SU-DHL-6 (cell line): Measurements from ENCODE around the gene SPATA32.

Experiments
- EZH2phosphoT487 ChIP-seq: fragments of 200-600 bp; sonication (generic), shearing (Covaris generic); conservative IDR thresholded peaks from 2 replicates; pipeline ENCODE4 v1.6.1; 2018; ENCODE audit warnings: mild to moderate bottlenecking, antibody characterized with exemption, low read length, moderate library complexity, mixed read lengths
- TF ChIP-seq, protein P1 (sequence below): fragments of 200-600 bp; sonication (generic); IDR thresholded peaks from one replicate; pipeline ENCODE4 v1.5.1; 2017; ENCODE audit warnings: antibody characterized with exemption, mild to moderate bottlenecking, low read length, moderate library complexity; ENCODE audit not compliant: insufficient read depth, poor library complexity, severe bottlenecking

DNA sequence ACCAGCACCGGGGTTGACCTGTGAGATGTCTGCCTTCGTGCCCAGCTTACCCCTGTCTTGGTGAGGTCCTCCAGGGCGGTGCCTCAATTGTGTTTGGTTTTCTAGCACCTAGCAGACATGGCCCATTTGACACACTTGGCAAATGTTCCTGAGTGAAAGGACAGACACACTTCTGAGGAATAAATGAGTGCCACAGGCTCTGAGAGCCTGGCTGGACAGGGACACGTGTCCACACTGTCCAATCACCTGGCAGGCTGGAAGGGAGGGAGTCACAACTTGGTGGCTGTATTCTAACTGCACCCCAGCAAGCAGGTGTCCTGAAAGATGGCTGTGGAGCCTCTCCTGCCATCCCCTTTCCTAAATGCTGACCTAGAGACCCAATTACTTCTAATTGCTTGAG, 47.5 kb upstream of the SPATA32 start:
- no peak for TF ChIP-seq EZH2phosphoT487
- TF ChIP-seq, protein P1, sequence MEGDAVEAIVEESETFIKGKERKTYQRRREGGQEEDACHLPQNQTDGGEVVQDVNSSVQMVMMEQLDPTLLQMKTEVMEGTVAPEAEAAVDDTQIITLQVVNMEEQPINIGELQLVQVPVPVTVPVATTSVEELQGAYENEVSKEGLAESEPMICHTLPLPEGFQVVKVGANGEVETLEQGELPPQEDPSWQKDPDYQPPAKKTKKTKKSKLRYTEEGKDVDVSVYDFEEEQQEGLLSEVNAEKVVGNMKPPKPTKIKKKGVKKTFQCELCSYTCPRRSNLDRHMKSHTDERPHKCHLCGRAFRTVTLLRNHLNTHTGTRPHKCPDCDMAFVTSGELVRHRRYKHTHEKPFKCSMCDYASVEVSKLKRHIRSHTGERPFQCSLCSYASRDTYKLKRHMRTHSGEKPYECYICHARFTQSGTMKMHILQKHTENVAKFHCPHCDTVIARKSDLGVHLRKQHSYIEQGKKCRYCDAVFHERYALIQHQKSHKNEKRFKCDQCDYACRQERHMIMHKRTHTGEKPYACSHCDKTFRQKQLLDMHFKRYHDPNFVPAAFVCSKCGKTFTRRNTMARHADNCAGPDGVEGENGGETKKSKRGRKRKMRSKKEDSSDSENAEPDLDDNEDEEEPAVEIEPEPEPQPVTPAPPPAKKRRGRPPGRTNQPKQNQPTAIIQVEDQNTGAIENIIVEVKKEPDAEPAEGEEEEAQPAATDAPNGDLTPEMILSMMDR, result no peak
